Common myeloid progenitor, CD34-positive (primary cell): ENCODE measurements around the gene SLC38A8.

Experiments
- CTCF ChIA-PET: fragments of 350-600 bp; sonication (Branson Sonifier 250); formaldehyde crosslinking; loops from one replicate; lab custom pipeline; 2021; ENCODE audit warnings: antibody characterized with exemption; lab: Charles Lee
- POLR2A ChIA-PET: fragments of 350-600 bp; sonication (Branson Sonifier 250); formaldehyde crosslinking; loops from one replicate; lab custom pipeline; 2021; ENCODE audit warnings: antibody characterized with exemption; lab: Charles Lee
- DNase-seq, 3 donors: peaks; one replicate each; pipeline versions ENCODE4 v3.0.0 to v3.0.0-alpha.2; 2013
- H3K27ac ChIP-seq, 2 experiments: 1 replicate in 1 of 2; 2 replicates in 1 of 2; pipeline ENCODE4 v1.7.0; 2013; ENCODE audit warnings: inconsistent platforms in 2 of 2, low read length in 2 of 2, mild to moderate bottlenecking in 2 of 2, low read depth in 1 of 2, moderate library complexity in 1 of 2; ENCODE audit not compliant: severe bottlenecking in 2 of 2, insufficient read depth in 1 of 2, poor library complexity in 1 of 2
- H3K27me3 ChIP-seq, 5 experiments: replicated peaks in 2 of 5; 1 replicate in 3 of 5; 2 replicates in 2 of 5; pipeline versions ENCODE4 v1.6.1 to v1.7.0; 2013; ENCODE audit warnings: low read length in 4 of 5, mild to moderate bottlenecking in 2 of 5, moderate library complexity in 2 of 5, inconsistent platforms in 1 of 5; ENCODE audit not compliant: insufficient read depth in 5 of 5, control insufficient read depth in 4 of 5
- H3K36me3 ChIP-seq, 4 experiments: 1 replicate in 2 of 4; 2 replicates in 2 of 4; pipeline versions ENCODE4 v1.6.1 to v1.7.0; 2013; ENCODE audit warnings: low read length in 3 of 4, control low read depth in 1 of 4, mild to moderate bottlenecking in 1 of 4; ENCODE audit not compliant: control insufficient read depth in 4 of 4, insufficient read depth in 4 of 4
- H3K4me1 ChIP-seq, 4 experiments: 1 replicate in 3 of 4; 2 replicates in 1 of 4; pipeline versions ENCODE4 v1.6.1 to v1.7.1; 2013; ENCODE audit warnings: low read length in 3 of 4, mild to moderate bottlenecking in 3 of 4, control low read depth in 1 of 4, inconsistent platforms in 1 of 4, moderate library complexity in 1 of 4; ENCODE audit not compliant: control insufficient read depth in 4 of 4, insufficient read depth in 4 of 4; ENCODE audit errors: control extremely low read depth in 1 of 4
- H3K4me3 ChIP-seq, 7 experiments: 1 replicate in 4 of 7; 2 replicates in 3 of 7; pipeline versions ENCODE4 v1.5.1 to v1.7.0; 2013; ENCODE audit warnings: mild to moderate bottlenecking in 7 of 7, low read length in 6 of 7, moderate library complexity in 6 of 7, inconsistent platforms in 2 of 7, low read depth in 2 of 7, control low read depth in 1 of 7; ENCODE audit not compliant: insufficient read depth in 4 of 7, control insufficient read depth in 1 of 7; ENCODE audit errors: extremely low read depth in 1 of 7
- H3K9me3 ChIP-seq, 5 experiments: 1 replicate in 4 of 5; 2 replicates in 1 of 5; pipeline versions ENCODE4 v1.6.1 to v1.7.1; 2013; ENCODE audit warnings: low read length in 4 of 5, mild to moderate bottlenecking in 2 of 5, inconsistent platforms in 1 of 5, low read depth in 1 of 5, moderate library complexity in 1 of 5; ENCODE audit not compliant: control insufficient read depth in 4 of 5, insufficient read depth in 2 of 5; ENCODE audit errors: control extremely low read depth in 1 of 5
- WGBS: methylation state at CpG from one replicate; pipeline ENCODE4 v1.1.5; 2013; ENCODE audit not compliant: insufficient coverage; 5-methylcytosine and 5-hydroxymethylcytosine counted together

The SLC38A8 gene

GRCh38 chr16:84015399-84015798 is 27.2 kb downstream of the SLC38A8 start:
- Histone ChIP-seq H3K27me3 (peaks cover 3 to 98% (median 16%) of the 10 kb centered on the region in 5 experiments), H3K9me3 (peaks cover 0 to 26% (median 21%) of the 10 kb centered on the region in 5 experiments), H3K27ac (no peak overlapping the region), H3K36me3 (no peaks in the 10 kb centered on the region), H3K4me1 (peaks cover 0 to 6% (median 1%) of the 10 kb centered on the region in 4 experiments), H3K4me3 (no peak overlapping the region)
- WGBS: 92% methylated on average over 11 of the region's 12 CpGs
- no peak for DNase-seq
- POLR2A ChIA-PET: no interaction called here
- CTCF ChIA-PET: no interaction called here

DNA sequence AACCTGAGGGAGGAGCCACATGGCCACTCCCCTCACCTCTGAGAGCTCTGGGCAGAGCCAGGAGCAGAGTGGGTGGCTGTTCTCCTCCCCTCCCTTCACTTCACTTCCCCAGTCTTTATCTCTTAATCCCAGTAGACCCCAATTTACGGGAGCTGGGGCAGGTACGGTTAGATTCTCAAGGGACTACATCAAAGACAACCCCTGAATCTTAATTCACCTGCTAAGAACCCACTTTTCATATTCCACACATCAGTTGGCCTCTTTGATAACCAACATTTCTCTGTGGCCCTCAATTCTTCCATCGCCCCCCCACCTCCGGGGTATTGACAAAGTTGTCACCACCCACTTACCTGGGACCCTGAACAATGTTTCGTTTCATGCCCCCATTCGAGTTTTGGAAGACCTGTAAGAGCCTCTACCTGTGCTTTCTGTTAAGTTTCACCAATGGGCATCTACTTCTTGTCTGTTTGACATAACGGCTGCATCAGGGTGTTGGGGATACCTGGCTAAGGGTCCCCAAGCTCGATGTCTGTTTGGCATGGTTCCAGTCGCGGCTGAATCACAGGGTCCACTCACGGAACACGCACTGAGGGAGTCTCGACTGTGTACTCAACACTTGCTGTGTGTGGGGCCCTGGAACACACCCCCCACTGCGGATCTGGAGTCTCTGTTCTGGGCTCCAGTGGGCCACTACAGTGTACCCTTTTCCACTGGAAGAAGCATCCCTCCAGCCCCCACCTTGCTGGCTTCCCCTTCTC is 27.8 kb downstream of the SLC38A8 start:
- DNase-seq: no peak
- CTCF ChIA-PET: interaction anchor here (0.8 kb wide), 1 partner anchor 51 kb away, joined by 6 read pairs; no protein-coding TSS in a partner anchor
- POLR2A ChIA-PET: no interaction called here
- peaks cover 0 to 6% (median 1%) of the 10 kb centered on the region in 4 experiments for H3K4me1 ChIP-seq
- no peak overlapping the region for H3K27ac ChIP-seq
- peaks cover 3 to 96% (median 16%) of the 10 kb centered on the region in 5 experiments for H3K27me3 ChIP-seq
- H3K36me3 ChIP-seq: no peaks in the 10 kb centered on the region
- no peak overlapping the region for H3K4me3 ChIP-seq
- 73% methylated on average over 14 of the region's 14 CpGs for WGBS
- H3K9me3 ChIP-seq: peaks cover 0 to 19% (median 15%) of the 10 kb centered on the region in 5 experiments

DNA sequence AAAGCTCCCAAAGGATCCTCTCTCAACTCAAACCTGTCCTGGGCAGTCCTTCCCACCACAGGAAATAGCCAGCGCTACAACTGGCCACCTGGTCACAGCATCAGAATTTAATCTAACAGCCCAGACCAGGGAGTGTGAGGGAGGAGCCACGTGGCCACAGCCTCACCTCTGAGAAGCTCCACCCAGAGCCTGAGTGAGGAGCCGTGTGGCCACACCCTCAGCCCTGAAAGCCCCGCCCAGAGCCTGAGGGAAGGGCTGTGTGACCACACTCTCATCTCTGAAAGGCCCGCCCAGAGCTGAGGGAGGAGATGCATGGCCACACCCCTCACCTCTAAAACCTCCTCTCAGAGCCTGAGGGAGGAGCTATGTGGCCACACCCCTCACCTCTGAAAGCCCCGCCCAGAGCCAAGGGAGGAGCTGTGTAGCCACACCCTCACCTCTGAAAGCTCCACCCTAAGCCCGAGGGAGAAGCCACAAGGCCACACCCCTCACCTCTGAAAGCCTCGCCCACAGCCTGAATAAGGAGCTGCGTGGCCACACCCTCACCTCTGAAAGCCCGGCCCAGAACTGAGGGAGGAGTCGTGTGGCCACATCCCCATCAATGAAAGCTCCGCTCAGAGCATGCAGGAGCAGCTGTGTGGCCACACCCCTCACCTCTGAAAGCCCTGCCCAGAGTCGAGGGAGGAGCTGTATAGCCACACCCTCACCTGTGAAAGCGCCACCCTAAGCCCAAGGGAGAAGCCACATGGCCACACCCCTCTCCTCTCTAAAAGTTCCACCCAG is 28.6 kb downstream of the SLC38A8 start:
- ChIA-PET CTCF (interaction anchor here (0.6 to 0.8 kb wide), 2 partner anchors 52 to 87 kb away, joined by 3 to 6 read pairs; no protein-coding TSS in a partner anchor), POLR2A (interaction anchor here (0.6 kb wide), 1 partner anchor 47 kb away, joined by 3 read pairs; no protein-coding TSS in a partner anchor)
- H3K27ac ChIP-seq: no peak overlapping the region
- peaks cover 3 to 97% (median 20%) of the 10 kb centered on the region in 5 experiments for H3K27me3 ChIP-seq
- H3K4me3 ChIP-seq: no peak overlapping the region
- H3K9me3 ChIP-seq: peaks cover 0 to 14% (median 9%) of the 10 kb centered on the region in 5 experiments
- peaks cover 0 to 6% (median 1%) of the 10 kb centered on the region in 4 experiments for H3K4me1 ChIP-seq
- 14% methylated on average over 9 of the region's 14 CpGs for WGBS
- H3K36me3 ChIP-seq: no peaks in the 10 kb centered on the region
- peak; percentile 79 to 84 (median 81) for DNase-seq

DNA sequence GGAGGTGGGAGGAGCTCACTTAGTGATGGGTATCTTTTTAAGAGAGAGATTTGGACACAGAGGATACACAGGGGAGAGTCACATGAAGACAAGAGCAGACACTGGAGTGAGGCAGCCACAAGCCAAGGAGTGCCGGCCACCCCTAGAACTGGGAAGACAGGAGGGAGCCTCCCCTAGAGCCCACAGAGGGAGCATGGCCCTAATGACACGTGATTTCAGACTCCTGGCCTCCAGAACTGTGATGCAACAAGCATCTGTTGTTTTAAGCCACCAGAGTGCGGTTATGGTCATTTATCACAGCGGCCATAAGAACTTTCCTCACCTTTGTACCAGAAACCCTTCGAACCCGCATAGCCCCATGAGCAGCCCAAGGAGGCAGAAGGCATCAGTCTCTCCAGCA is 33.3 kb downstream of the SLC38A8 start:
- Histone ChIP-seq H3K9me3 (peaks cover 0 to 2% (median 0%) of the 10 kb centered on the region in 5 experiments), H3K27ac (no peak overlapping the region), H3K27me3 (peaks cover 4 to 95% (median 35%) of the 10 kb centered on the region in 5 experiments), H3K4me3 (no peak overlapping the region), H3K36me3 (no peaks in the 10 kb centered on the region), H3K4me1 (peaks cover 0 to 2% (median under 1%) of the 10 kb centered on the region in 4 experiments)
- CTCF ChIA-PET: interaction anchor here (0.6 kb wide), 1 partner anchor 30 kb away, joined by 3 read pairs; no protein-coding TSS in a partner anchor
- POLR2A ChIA-PET: no interaction called here
- 94% methylated on average over 6 of the region's 6 CpGs for WGBS
- no peak for DNase-seq

GRCh38 chr16:84007965-84008364 is 34.6 kb downstream of the SLC38A8 start:
- no peaks in the 10 kb centered on the region for H3K36me3 ChIP-seq
- peaks cover 4 to 94% (median 35%) of the 10 kb centered on the region in 5 experiments for H3K27me3 ChIP-seq
- no peak overlapping the region for H3K4me3 ChIP-seq
- peak in 2 of 3 donors; percentile 13 to 21 for DNase-seq
- CTCF ChIA-PET: no interaction called here
- POLR2A ChIA-PET: no interaction called here
- 41% methylated on average over 4 of the region's 8 CpGs for WGBS
- peaks cover 0 to 2% (median 0%) of the 10 kb centered on the region in 5 experiments for H3K9me3 ChIP-seq
- no peaks in the 10 kb centered on the region for H3K4me1 ChIP-seq
- no peak overlapping the region for H3K27ac ChIP-seq

DNA sequence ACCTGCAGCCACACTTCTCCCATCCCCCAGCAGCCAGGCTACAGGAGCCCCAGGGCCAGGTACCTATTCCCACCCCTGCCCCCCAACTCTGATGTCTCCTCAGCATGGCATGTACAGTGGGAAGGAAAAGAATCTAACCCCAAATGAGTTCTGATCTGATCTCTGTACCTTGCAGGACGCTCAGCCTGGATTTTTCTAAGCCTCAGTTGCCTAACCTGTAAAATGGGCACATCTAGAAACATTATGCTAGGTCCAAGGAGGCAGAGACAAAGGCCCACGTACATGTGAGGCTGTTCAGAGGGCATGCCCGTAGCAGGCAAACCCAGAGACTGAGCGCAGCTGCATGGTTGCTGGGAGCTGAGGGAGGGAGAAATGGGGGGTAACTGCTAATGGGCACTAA is 35.1 kb downstream of the SLC38A8 start:
- WGBS: 91% methylated on average over 4 of the region's 4 CpGs
- peaks cover 4 to 94% (median 37%) of the 10 kb centered on the region in 5 experiments for H3K27me3 ChIP-seq
- H3K27ac ChIP-seq: no peak overlapping the region
- ChIA-PET POLR2A (no interaction called here), CTCF (no interaction called here)
- no peaks in the 10 kb centered on the region for H3K4me1 ChIP-seq
- H3K9me3 ChIP-seq: peaks cover 0 to 2% (median 0%) of the 10 kb centered on the region in 5 experiments
- H3K36me3 ChIP-seq: no peaks in the 10 kb centered on the region
- DNase-seq: no peak
- H3K4me3 ChIP-seq: no peak overlapping the region
